H7 (cell line): ENCODE data around the gene ARL2BP. TPM values are rescaled to one million over a fixed set of nuclear protein-coding genes. Genes with fewer than 3 reads are reported as not detected.
A peak's percentile ranks its signal among the peaks of the same experiment; 100 is the strongest.
"Not testable (repeated sequence)": the region's sequence is repeated elsewhere in the genome, so short reads cannot be mapped to it uniquely, and the experiment has no call there.

Experiments used
- DNase-seq: peaks from one replicate; pipeline ENCODE4 v3.0.0; 2012
- H3K27me3 ChIP-seq: 2 replicates; pipeline ENCODE4 v1.6.0; 2011; ENCODE audit warnings: mild to moderate bottlenecking, low read length; ENCODE audit not compliant: control insufficient read depth, insufficient read depth
- H3K36me3 ChIP-seq: replicated peaks from 2 replicates; pipeline ENCODE4 v1.5.1; 2011; ENCODE audit warnings: low read length; ENCODE audit not compliant: control insufficient read depth, insufficient read depth
- H3K4me3 ChIP-seq: 2 replicates; pipeline ENCODE4 v1.5.1; 2011; ENCODE audit warnings: low read depth, mild to moderate bottlenecking, control low read depth, low read length, moderate library complexity; ENCODE audit not compliant: insufficient read depth
- total RNA-seq: library from RNA; depleted of rRNA; stranded (reverse); fragments of >200 nt; shearing (Covaris generic); gene quantifications from 2 replicates; pipeline ENCODE4 v1.2.3, GENCODE V29; 2014

The ARL2BP gene
- total RNA-seq, 1 experiment from 2014 or later: 27.7 TPM

GRCh38 chr16:57264950-57265371 is 19.9 kb downstream of the ARL2BP start:
- Histone ChIP-seq H3K4me3 (no peak overlapping the region), H3K36me3 (no peaks in the 10 kb centered on the region), H3K27me3 (no peaks in the 10 kb centered on the region)
- peak; percentile 39 for DNase-seq

DNA sequence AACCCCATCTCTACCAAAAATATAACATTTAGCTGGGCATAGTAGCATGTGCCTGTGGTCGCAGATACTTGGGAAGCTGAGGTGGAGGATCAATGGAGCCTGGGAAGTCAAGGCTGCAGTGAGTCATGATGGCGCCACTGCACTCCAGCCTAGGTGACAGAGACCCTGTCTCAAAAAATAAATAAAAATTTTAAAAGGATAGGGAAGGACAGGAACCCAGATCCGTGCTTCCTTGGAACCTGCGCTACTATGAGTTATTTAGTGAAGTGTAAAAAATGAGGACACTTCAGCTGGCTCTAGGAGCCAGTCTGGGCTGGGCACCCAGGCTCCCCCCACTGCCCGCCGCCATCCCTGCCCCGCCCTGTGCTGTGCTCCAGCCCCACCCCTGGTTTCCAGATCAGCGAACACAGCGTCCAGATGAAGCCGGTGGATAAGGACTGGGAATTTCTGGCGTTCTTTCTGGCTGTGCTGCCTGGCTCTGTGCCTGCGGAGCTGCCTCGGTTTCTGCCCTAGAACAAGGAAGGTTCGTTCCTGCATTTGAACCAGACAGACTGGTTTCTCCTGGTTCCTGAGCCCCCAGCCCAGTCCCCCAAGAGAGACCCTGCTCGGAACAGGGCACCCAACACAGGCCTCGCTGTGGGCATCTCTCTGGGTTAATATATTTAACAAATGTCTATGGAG is 20.9 kb downstream of the ARL2BP start:
- no peak overlapping the region for H3K4me3 ChIP-seq
- H3K36me3 ChIP-seq: no peaks in the 10 kb centered on the region
- peak; percentile 41 for DNase-seq
- no peaks in the 10 kb centered on the region for H3K27me3 ChIP-seq

GRCh38 chr16:57266531-57267260 is 21.6 kb downstream of the ARL2BP start:
- DNase-seq: peak; percentile 42
- H3K4me3 ChIP-seq: no peak overlapping the region

GRCh38 chr16:57267343-57267742 is 22.3 kb downstream of the ARL2BP start:
- not testable (repeated sequence) for DNase-seq, H3K4me3 ChIP-seq, H3K36me3 ChIP-seq, H3K27me3 ChIP-seq

More at GRCh38 chr16:57266531-57267260, 21.6 kb downstream of the ARL2BP start:
- H3K36me3 ChIP-seq: no peaks in the 10 kb centered on the region
- no peaks in the 10 kb centered on the region for H3K27me3 ChIP-seq

DNA sequence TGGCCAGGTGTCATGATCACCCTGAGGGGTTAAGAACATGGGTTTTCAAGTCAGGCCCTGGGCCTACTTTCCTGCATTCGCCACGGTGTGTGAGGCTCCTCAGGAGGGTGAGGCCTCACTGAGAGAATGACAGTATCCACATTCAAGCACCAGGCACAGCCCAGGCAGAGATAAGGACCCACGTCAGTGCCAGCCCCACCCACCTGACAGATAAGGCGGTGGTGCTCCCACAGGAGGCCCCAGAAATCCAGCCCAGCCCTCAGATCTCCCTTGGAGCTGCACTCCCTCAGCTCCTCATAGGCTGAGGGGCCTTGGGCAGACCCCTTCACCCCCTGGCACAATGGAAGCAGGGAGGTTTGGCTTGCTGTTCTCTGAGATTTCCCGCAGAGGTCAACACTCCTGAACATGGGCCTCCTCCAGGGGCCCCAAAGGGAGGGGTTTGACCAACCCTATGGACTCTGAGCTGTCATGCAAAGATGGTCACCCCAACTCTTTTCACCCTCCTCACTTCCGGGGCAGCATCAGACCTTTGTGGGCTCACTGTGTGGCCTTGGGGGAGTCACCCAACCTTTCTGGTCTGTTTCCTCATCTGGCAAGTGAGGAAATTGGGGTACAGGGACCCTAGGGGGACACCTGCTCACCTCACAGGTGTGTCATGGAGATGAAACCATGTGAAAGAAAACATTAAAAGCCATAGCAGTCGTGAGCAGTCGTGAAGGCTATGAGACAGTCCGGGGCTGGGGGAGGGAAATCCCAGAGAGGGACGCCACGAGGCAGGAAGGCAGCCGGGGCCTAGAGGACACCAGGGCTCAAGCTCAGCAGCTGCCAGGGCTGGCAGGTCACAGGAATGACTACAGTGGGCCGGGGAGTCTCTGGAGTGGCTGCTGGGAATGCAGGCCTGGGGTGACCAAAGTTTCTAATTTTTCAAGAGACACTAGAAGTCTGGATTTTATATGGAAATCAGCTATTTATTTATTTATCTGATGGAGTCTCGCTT is 24.0 kb downstream of the ARL2BP start:
- Histone ChIP-seq H3K4me3 (no peak overlapping the region), H3K27me3 (no peaks in the 10 kb centered on the region), H3K36me3 (no peaks in the 10 kb centered on the region)
- peak; percentile 47 for DNase-seq

- H3K4me3 ChIP-seq: no peak overlapping the region
- no peaks in the 10 kb centered on the region for H3K36me3 ChIP-seq
- no peaks in the 10 kb centered on the region for H3K27me3 ChIP-seq
- peak; percentile 75 for DNase-seq
These were observed 25.4 kb downstream of the ARL2BP start for GRCh38 chr16:57270221-57271062.

- Histone ChIP-seq H3K27me3 (no peaks in the 10 kb centered on the region), H3K4me3 (no peak overlapping the region), H3K36me3 (no peaks in the 10 kb centered on the region)
- peak; percentile 51 for DNase-seq
These were observed 25.9 kb downstream of the ARL2BP start for GRCh38 chr16:57271063-57271345.

DNA sequence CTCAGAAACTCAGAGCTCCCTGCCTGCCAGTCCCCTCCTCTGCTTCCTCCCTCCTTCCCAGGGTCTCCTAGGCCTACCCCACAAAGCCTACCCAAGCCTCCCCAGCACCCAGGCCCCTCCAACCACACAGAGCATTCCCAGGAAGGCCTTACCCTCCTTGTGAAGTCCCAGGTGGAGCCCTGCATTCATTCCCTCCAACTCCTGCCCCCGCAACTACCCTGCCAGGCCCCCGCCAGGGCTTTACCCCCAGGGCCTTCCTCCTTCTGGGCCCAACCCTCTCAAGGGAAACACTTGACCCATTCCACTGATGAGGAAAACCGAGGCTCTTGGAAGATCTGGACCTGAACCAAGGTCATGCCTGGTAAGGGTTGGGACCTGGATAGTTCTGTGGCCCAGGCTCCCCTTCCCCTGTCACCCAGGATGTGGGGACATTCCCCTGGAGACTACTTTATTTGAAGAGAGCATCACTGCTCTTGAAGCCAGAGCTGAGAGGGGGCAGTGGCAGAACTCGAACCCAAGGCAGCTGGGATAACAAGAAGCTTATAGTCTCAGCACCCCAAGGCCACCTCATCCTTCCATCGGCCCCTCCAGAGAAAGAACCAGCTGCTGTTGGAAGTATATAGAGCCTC is 26.9 kb downstream of the ARL2BP start:
- Histone ChIP-seq H3K36me3 (no peaks in the 10 kb centered on the region), H3K27me3 (no peaks in the 10 kb centered on the region)
- peak; percentile 19 for DNase-seq

GRCh38 chr16:57273359-57273758 is 28.3 kb downstream of the ARL2BP start:
- H3K27me3 ChIP-seq: no peaks in the 10 kb centered on the region
- peak; percentile 61 for DNase-seq

More for the DNA sequence above, 26.9 kb downstream of the ARL2BP start:
- H3K4me3 ChIP-seq: no peak overlapping the region

GRCh38 chr16:57273826-57274225 is 28.8 kb downstream of the ARL2BP start:
- DNase-seq: no peak
- Histone ChIP-seq H3K36me3 (no peaks in the 10 kb centered on the region), H3K4me3 (no peak overlapping the region), H3K27me3 (no peaks in the 10 kb centered on the region)

More at GRCh38 chr16:57273359-57273758, 28.3 kb downstream of the ARL2BP start:
- H3K4me3 ChIP-seq: no peak overlapping the region
- no peaks in the 10 kb centered on the region for H3K36me3 ChIP-seq

DNA sequence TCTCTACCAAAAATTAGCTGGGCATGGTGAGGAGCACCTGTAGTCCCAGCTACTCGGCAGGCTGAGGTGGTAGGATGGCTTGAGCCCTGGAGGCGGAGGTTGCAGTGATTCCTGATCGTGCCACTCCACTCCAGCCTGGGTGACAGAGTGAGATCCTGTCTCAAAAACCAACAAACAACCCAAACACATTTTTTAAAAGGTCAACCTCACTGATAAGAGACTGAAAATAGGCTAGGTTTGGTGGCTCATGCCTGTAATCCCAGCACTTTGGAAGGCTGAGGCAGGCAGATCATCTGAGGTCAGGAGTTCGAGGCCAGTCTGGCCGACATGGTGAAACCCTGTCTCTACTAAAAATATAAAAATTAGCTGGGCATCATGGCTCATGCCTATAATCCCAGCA is 30.9 kb downstream of the ARL2BP start:
- not testable (repeated sequence) for H3K4me3 ChIP-seq, H3K36me3 ChIP-seq, H3K27me3 ChIP-seq, DNase-seq

DNA sequence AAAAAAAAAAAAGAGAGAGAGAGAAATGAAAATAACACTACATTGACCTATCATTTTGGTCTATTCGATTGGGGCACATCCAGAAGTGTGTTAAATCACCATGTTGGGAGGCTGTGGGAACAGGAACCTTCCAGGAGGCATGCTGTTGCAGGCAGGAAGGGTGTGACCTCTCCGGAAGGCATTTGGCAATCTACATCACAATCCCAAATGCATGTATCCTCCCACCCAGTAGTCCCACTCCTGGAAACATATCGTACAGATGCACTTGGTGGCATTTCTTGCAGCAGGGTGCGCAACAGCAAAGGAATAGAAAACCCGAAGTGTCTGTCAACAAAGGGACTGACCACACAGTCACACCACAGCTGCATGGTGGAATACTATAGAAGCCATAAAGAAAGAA is 31.5 kb downstream of the ARL2BP start:
- no peaks in the 10 kb centered on the region for H3K36me3 ChIP-seq
- no peaks in the 10 kb centered on the region for H3K27me3 ChIP-seq
- H3K4me3 ChIP-seq: no peak overlapping the region
- DNase-seq: peak; percentile 33

GRCh38 chr16:57277586-57277985 is 32.5 kb downstream of the ARL2BP start:
- no peak overlapping the region for H3K4me3 ChIP-seq
- peaks cover 4% of the 10 kb centered on the region for H3K27me3 ChIP-seq
- H3K36me3 ChIP-seq: no peaks in the 10 kb centered on the region
- DNase-seq: peak; percentile 33
